Measurements from ENCODE around the gene TEX53. TPM values are rescaled to one million over a fixed set of nuclear protein-coding genes. Genes with fewer than 3 reads are reported as not detected.
A peak's percentile ranks its signal among the peaks of the same experiment; 100 is the strongest.

TEX53 gene
- total and polyA plus RNA-seq, 7 donors = not detected

DNA sequence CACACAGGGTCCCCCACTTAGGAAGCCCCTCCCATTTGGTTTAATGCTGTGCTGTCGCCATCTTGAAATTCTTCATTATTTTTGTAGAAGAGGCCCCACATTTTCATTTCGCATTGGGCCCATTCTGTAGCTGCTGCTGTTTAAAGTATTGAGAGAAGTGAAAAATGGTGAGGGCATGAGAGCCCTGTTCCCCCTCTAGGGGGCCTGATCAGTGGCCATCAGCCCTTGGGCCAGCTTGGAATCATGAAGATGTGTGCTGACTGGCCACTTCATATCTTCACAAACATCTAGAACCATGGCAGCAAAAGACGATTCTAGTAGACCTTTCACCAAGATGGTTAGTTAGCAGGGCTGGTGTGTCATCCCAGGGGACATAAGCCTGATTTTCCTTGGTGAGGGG is 43.2 kb downstream of the TEX53 start:
- no peak for TF ChIP-seq CTCF (IDR thresholded peaks at IDR 0.05)
- 83 to 91% (median 90%) methylated on average over 3 of the region's 3 CpGs for WGBS, 3 donors
- DNase-seq (no peak), ATAC-seq (no peak)
- Histone ChIP-seq H3K4me1 (peaks cover 8% of the 10 kb centered on the region), H3K9me3 (no peaks in the 10 kb centered on the region), H3K27ac (no peak overlapping the region), H3K4me3 (no peak overlapping the region), H3K27me3 (ENCODE audit: insufficient read depth in 3 of 3, low read length in 2 of 3) (no peaks in the 10 kb centered on the region), H3K36me3 (ENCODE audit: insufficient read depth in 1 of 2, low read depth in 1 of 2) (peaks cover 0 to 17% of the 10 kb centered on the region in 2 donors)
- intact Hi-C loops (cut with DNase I) = no loop called here

- H3K4me1 ChIP-seq = peaks cover 8% of the 10 kb centered on the region
- H3K9me3 ChIP-seq = no peaks in the 10 kb centered on the region
- H3K27me3 ChIP-seq (ENCODE audit: insufficient read depth in 3 of 3, low read length in 2 of 3) = no peaks in the 10 kb centered on the region
- no peak for DNase-seq
- no peak overlapping the region for H3K4me3 ChIP-seq
- TF ChIP-seq CTCF (IDR thresholded peaks at IDR 0.05) = no peak
- 62 to 65% (median 65%) methylated on average over 3 of the region's 3 CpGs for WGBS, 3 donors
- no peak for ATAC-seq
- H3K27ac ChIP-seq = no peak overlapping the region
- H3K36me3 ChIP-seq (ENCODE audit: insufficient read depth in 1 of 2, low read depth in 1 of 2) = peaks cover 0 to 12% of the 10 kb centered on the region in 2 donors
- intact Hi-C loops (cut with DNase I) = no loop called here
Observed at GRCh38 chr9:114613919-114614318, 43.7 kb downstream of the TEX53 start.

GRCh38 chr9:114613087-114613486 is 44.5 kb downstream of the TEX53 start:
- Histone ChIP-seq H3K4me1 (peaks cover 8% of the 10 kb centered on the region), H3K36me3 (ENCODE audit: insufficient read depth in 1 of 2, low read depth in 1 of 2) (peaks cover 0 to 4% of the 10 kb centered on the region in 2 donors), H3K4me3 (no peak overlapping the region), H3K27me3 (ENCODE audit: insufficient read depth in 3 of 3, low read length in 2 of 3) (no peaks in the 10 kb centered on the region), H3K27ac (no peak overlapping the region), H3K9me3 (no peaks in the 10 kb centered on the region)
- no peak for TF ChIP-seq CTCF (IDR thresholded peaks at IDR 0.05)
- intact Hi-C loops (cut with DNase I) = no loop called here
- no peak for DNase-seq
- WGBS, 3 donors = 91 to 95% (median 92%) methylated on average over 7 of the region's 7 CpGs
- no peak for ATAC-seq

DNA sequence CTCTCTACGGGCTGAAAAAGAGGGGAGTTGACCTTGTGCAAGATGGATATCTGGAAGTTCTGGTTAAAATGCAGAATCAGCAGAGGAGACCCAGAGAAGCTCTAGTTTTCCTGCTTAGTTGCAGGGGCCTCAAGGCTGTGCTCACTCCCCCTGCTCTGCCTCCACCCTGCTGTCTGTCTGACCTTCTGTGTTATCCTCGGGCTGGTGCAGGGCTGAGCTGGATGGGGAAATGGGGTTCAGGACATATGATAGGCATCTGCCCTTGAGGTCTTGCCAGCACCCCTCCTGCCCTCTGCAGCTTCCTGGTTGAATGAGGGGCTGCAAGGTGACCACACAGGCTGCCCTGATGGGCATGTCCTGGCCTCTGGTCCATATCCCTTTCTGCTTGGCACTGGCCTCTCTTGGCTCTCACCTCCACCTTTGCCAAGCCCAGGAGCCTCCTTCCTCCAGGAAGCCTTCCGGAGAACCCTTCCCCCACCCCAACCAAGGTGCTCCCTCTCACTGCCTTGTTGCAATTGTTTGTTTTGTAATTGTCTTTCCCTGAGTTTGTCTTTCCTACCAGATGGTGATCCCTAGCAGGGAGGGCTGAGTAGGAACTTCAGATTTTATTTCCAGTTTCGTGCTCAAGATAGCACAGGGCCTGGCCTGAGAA is 45.2 kb downstream of the TEX53 start:
- H3K27me3 ChIP-seq (ENCODE audit: insufficient read depth in 3 of 3, low read length in 2 of 3) = no peaks in the 10 kb centered on the region
- no peak for ATAC-seq
- peak in 1 of 2 donors; percentile 50 for DNase-seq
- no peaks in the 10 kb centered on the region for H3K36me3 ChIP-seq (ENCODE audit: insufficient read depth in 1 of 2, low read depth in 1 of 2)
- intact Hi-C loops (cut with DNase I) = no loop called here
- 41 to 62% (median 42%) methylated on average over 4 of the region's 4 CpGs for WGBS, 3 donors
- H3K27ac ChIP-seq = peak overlapping the region; percentile 80
- peak overlapping the region; percentile 72 for H3K4me3 ChIP-seq
- TF ChIP-seq CTCF (IDR thresholded peaks at IDR 0.05) = no peak
- no peaks in the 10 kb centered on the region for H3K9me3 ChIP-seq
- peaks cover 8% of the 10 kb centered on the region for H3K4me1 ChIP-seq

Measured in psoas muscle (tissue), 8 donors.